MM.1S (cell line): ENCODE measurements around the gene INPP5D.

ENCODE experiments used
- DNase-seq: peaks from one replicate; pipeline ENCODE4 v3.0.0-alpha.2; 2015
- H2AFZ ChIP-seq: fragments of 300-600 bp; sonication (generic); 2 replicates; pipeline ENCODE4 v1.6.0; 2016; ENCODE audit warnings: antibody characterized with exemption, low read length
- H3F3A ChIP-seq: fragments of 300-600 bp; sonication (generic); 2 replicates; pipeline ENCODE4 v1.6.1; 2016; ENCODE audit warnings: mild to moderate bottlenecking, antibody characterized with exemption, low read length, moderate library complexity, mixed read lengths; ENCODE audit not compliant: insufficient read depth
- H3K27ac ChIP-seq: fragments of 300-600 bp; sonication (generic); 2 replicates; pipeline ENCODE4 v1.5.1; 2016; ENCODE audit warnings: mild to moderate bottlenecking, low read length
- H3K27me3 ChIP-seq: fragments of 300-600 bp; sonication (generic); replicated peaks from 2 replicates; pipeline ENCODE4 v1.6.0; 2016; ENCODE audit warnings: low read length; ENCODE audit not compliant: insufficient read depth
- H3K36me3 ChIP-seq: fragments of 300-600 bp; sonication (generic); replicated peaks from 2 replicates; pipeline ENCODE4 v1.6.1; 2016; ENCODE audit warnings: mild to moderate bottlenecking, low read length, mixed read lengths; ENCODE audit not compliant: insufficient read depth
- H3K4me1 ChIP-seq: fragments of 300-600 bp; sonication (generic); 2 replicates; pipeline ENCODE4 v1.6.1; 2016; ENCODE audit warnings: low read length, mixed read lengths
- H3K4me2 ChIP-seq: fragments of 300-600 bp; sonication (generic); 2 replicates; pipeline ENCODE4 v1.6.0; 2016; ENCODE audit warnings: low read depth, low read length
- H3K4me3 ChIP-seq: fragments of 300-600 bp; sonication (generic); 2 replicates; pipeline ENCODE4 v1.5.1; 2016; ENCODE audit warnings: low read length, mixed read lengths
- H3K79me2 ChIP-seq: fragments of 300-600 bp; sonication (generic); 2 replicates; pipeline ENCODE4 v1.6.1; 2016; ENCODE audit warnings: mixed run types, low read length, mixed read lengths
- H3K9ac ChIP-seq: fragments of 300-600 bp; sonication (generic); 2 replicates; pipeline ENCODE4 v1.6.1; 2016; ENCODE audit warnings: low read length, mixed read lengths
- H3K9me2 ChIP-seq: fragments of 300-600 bp; sonication (generic); replicated peaks from 2 replicates; pipeline ENCODE4 v1.6.1; 2016; ENCODE audit warnings: mild to moderate bottlenecking, low read length, mixed read lengths; ENCODE audit not compliant: insufficient read depth
- H3K9me3 ChIP-seq: fragments of 300-600 bp; sonication (generic); replicated peaks from 2 replicates; pipeline ENCODE4 v1.6.1; 2016; ENCODE audit warnings: mild to moderate bottlenecking, low read length, mixed read lengths; ENCODE audit not compliant: insufficient read depth
- H4K20me1 ChIP-seq: fragments of 300-600 bp; sonication (generic); 2 replicates; pipeline ENCODE4 v1.6.1; 2016; ENCODE audit warnings: mild to moderate bottlenecking, low read length, moderate library complexity, mixed read lengths; ENCODE audit not compliant: insufficient read depth
- EZH2 ChIP-seq: fragments of 300-600 bp; sonication (generic); optimal IDR thresholded peaks from 2 replicates; pipeline ENCODE3; 2017; ENCODE audit warnings: low read depth, mild to moderate bottlenecking, antibody characterized with exemption, low read length, mixed read lengths
- EZH2phosphoT487 ChIP-seq: fragments of 300-600 bp; sonication (generic); IDR thresholded peaks from 2 replicates; pipeline ENCODE4 v1.6.1; 2018; ENCODE audit warnings: antibody characterized with exemption, low read length
- TF ChIP-seq, protein P1 (sequence below): fragments of 300-600 bp; sonication (generic); IDR thresholded peaks from 2 replicates; pipeline ENCODE4 v1.5.1; 2016; ENCODE audit warnings: antibody characterized with exemption, low read length, mixed read lengths

The INPP5D gene

DNA sequence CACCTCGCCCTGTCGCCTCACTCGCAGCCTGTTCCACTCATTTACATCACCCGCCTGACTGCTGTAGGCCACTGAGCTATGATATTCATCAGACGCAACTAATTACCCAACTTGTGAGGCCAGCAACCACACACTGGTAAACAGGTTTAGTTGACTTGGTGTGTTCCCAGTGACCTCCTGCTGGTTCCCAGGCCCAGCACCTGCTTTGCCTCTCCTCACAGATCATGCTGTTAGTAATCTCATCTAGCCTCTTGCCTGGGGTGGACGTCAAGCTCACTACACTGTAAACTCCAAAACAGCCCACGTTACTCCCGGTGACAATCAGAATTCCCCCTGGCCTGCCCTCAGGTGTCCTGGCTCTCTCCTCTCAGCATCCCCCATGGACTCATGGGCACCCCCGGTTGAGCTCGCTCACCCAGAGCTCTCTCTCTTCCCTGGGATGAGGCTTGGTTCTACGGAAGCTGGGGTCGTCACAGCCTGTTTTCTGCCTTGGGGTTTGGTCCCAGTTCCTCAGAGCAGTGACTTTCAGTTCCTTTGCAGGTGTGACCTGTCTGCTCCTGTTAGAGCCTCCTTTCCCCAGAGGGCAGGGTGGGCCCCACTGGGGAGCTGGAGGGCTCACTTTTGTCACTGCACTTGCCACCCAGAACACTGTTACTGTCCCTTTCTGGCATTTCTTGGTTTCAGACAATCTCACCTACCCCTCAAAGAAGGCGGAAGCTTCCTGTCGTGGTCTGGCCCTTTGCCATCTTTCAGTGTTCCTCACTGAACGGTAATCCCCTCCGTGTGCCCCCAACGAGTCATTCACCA, 40.3 kb downstream of the INPP5D start:
- H3K4me3 ChIP-seq, result no peak overlapping the region

DNA sequence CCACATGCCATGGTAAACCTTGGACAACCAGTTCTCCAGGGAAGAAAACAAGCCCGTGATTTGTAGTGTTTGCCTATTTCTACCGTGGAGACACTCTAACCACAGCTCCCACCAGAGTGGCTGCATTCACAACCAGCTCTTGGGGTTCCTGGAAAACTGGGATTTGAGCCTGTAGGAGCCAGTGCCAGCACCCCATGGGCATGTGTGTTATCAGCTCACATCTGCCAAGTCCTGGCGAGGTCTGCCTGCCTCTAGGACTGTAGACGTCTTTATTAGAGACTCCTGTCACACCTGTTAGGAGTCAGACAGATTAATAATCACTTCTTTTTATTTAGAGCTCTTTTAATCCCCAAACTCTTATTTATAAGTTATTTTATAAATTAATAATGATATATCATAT, 41.0 kb downstream of the INPP5D start:
- Histone ChIP-seq H3K4me1 (peaks cover 15% of the 10 kb centered on the region), H3K79me2 (peaks cover 37% of the 10 kb centered on the region), H4K20me1 (no peaks in the 10 kb centered on the region), H3K9ac (no peak overlapping the region), H3K9me3 (no peaks in the 10 kb centered on the region), H3K9me2 (no peaks in the 10 kb centered on the region), H3K27me3 (no peaks in the 10 kb centered on the region), H3K36me3 (no peaks in the 10 kb centered on the region), H3K4me3 (no peak overlapping the region), H3F3A (peaks cover 6% of the 10 kb centered on the region), H2AFZ (no peak overlapping the region), H3K27ac (peak overlapping the region; percentile 47; the same call in 1 of the 2 replicates), H3K4me2 (peak overlapping the region; percentile 22; the same call in 1 of the 2 replicates)
- no peak for DNase-seq
- TF ChIP-seq EZH2phosphoT487 (no peak), EZH2 (no peak)
- TF ChIP-seq, protein P1, sequence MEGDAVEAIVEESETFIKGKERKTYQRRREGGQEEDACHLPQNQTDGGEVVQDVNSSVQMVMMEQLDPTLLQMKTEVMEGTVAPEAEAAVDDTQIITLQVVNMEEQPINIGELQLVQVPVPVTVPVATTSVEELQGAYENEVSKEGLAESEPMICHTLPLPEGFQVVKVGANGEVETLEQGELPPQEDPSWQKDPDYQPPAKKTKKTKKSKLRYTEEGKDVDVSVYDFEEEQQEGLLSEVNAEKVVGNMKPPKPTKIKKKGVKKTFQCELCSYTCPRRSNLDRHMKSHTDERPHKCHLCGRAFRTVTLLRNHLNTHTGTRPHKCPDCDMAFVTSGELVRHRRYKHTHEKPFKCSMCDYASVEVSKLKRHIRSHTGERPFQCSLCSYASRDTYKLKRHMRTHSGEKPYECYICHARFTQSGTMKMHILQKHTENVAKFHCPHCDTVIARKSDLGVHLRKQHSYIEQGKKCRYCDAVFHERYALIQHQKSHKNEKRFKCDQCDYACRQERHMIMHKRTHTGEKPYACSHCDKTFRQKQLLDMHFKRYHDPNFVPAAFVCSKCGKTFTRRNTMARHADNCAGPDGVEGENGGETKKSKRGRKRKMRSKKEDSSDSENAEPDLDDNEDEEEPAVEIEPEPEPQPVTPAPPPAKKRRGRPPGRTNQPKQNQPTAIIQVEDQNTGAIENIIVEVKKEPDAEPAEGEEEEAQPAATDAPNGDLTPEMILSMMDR, result no peak

More for the DNA sequence above, 40.3 kb downstream of the INPP5D start:
- Histone ChIP-seq H3K79me2 (peaks cover 35% of the 10 kb centered on the region), H3K4me1 (peaks cover 15% of the 10 kb centered on the region), H3K9me2 (no peaks in the 10 kb centered on the region), H3K27ac (peak overlapping the region; percentile 47; the same call in 1 of the 2 replicates), H4K20me1 (no peaks in the 10 kb centered on the region), H3K27me3 (no peaks in the 10 kb centered on the region), H3K4me2 (peak overlapping the region; percentile 22), H3K9me3 (no peaks in the 10 kb centered on the region), H3F3A (peaks cover 6% of the 10 kb centered on the region), H3K36me3 (no peaks in the 10 kb centered on the region), H2AFZ (no peak overlapping the region), H3K9ac (no peak overlapping the region)
- DNase-seq, result peak; percentile 65
- TF ChIP-seq EZH2phosphoT487, result no peak
- no peak for TF ChIP-seq EZH2
- TF ChIP-seq, protein P1, result no peak

DNA sequence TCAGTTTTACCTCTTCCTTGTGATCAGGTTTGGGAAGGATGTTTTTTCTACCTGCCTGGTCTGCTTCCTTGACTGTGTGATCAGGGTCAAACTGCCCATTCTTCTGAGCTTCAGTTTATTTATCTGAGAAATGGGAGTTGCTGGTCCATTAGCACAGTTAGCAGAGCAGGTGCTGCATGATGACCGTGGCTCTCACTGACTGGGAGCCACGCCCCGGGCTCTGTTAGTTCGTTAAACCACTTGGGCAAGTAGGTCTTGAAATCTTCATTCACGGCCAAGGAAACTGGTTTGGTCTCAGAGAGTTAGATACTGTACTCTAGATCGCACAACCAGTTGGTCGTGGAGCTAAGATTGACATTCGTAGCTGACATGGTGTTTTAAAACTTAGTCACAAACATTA, 41.7 kb downstream of the INPP5D start:
- H3K36me3 ChIP-seq, result no peaks in the 10 kb centered on the region
- H3K4me1 ChIP-seq, result peaks cover 15% of the 10 kb centered on the region
- no peak for DNase-seq
- H3K9me3 ChIP-seq, result no peaks in the 10 kb centered on the region
- no peaks in the 10 kb centered on the region for H4K20me1 ChIP-seq
- H2AFZ ChIP-seq, result no peak overlapping the region
- no peaks in the 10 kb centered on the region for H3K27me3 ChIP-seq
- no peak overlapping the region for H3K27ac ChIP-seq
- TF ChIP-seq EZH2, result no peak
- TF ChIP-seq EZH2phosphoT487, result no peak
- TF ChIP-seq, protein P1, result no peak
- H3K4me3 ChIP-seq, result no peak overlapping the region
- peaks cover 38% of the 10 kb centered on the region for H3K79me2 ChIP-seq
- no peaks in the 10 kb centered on the region for H3K9me2 ChIP-seq
- no peak overlapping the region for H3K4me2 ChIP-seq
- H3K9ac ChIP-seq, result no peak overlapping the region
- H3F3A ChIP-seq, result peaks cover 6% of the 10 kb centered on the region
